Measurements from ENCODE around the gene TSPAN7.

DNA sequence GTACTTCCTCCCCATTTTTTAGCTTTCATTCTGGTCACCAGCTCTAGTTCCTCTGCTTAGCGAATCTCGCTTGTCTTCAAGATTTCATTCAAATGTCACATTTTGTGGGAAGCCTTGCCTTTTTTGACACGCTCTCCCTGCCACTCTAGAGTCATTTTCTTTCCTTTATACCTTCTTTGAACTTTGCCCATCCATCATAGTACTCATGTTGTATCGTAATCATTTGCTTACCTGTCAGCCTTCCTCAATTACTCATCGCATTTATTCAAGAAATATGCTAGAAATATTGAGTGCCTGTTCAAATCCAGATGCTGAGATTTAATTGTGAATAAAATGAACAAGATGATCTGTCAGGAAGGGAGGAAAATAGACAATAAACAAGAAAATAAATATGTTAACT lies 21.8 kb downstream of the TSPAN7 start:
- TF ChIP-seq, protein P1, sequence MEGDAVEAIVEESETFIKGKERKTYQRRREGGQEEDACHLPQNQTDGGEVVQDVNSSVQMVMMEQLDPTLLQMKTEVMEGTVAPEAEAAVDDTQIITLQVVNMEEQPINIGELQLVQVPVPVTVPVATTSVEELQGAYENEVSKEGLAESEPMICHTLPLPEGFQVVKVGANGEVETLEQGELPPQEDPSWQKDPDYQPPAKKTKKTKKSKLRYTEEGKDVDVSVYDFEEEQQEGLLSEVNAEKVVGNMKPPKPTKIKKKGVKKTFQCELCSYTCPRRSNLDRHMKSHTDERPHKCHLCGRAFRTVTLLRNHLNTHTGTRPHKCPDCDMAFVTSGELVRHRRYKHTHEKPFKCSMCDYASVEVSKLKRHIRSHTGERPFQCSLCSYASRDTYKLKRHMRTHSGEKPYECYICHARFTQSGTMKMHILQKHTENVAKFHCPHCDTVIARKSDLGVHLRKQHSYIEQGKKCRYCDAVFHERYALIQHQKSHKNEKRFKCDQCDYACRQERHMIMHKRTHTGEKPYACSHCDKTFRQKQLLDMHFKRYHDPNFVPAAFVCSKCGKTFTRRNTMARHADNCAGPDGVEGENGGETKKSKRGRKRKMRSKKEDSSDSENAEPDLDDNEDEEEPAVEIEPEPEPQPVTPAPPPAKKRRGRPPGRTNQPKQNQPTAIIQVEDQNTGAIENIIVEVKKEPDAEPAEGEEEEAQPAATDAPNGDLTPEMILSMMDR (IDR thresholded peaks at IDR 0.05): no peak
- TF ChIP-seq POLR2A (IDR thresholded peaks at IDR 0.05): no peak
- no peak for TF ChIP-seq EP300 (IDR thresholded peaks at IDR 0.05)
